ENCODE results near the gene LPA.

Gene LPA

DNA sequence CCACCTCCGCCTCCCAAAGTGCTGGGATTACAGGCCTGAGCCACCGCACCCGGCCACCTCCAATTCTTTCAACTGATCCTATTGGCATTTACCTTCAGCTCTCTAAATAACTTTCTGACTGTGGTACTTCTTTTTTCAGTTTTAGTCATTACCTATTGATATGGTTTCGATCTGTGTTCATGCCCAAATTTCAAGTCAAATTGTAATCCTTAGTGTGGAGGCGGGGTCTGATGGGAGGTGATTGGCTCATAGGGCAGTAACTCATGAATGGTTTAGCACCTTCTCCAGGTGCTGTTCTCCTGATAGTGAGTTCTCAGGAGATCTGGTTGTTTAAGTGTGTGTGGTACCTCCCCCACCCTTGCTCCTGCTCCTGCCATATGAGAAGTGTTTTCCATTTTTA is 140.9 kb downstream of the LPA start:
- H3K4me3 ChIP-seq (ENCODE audit: low read depth, low read length), result no peak overlapping the region
- in situ Hi-C loops (cut with HindIII; ENCODE audit: low sequenced_read_pairs), result no loop called here
- no peak for DNase-seq (ENCODE audit: low read depth)
- TF ChIP-seq, protein P1, sequence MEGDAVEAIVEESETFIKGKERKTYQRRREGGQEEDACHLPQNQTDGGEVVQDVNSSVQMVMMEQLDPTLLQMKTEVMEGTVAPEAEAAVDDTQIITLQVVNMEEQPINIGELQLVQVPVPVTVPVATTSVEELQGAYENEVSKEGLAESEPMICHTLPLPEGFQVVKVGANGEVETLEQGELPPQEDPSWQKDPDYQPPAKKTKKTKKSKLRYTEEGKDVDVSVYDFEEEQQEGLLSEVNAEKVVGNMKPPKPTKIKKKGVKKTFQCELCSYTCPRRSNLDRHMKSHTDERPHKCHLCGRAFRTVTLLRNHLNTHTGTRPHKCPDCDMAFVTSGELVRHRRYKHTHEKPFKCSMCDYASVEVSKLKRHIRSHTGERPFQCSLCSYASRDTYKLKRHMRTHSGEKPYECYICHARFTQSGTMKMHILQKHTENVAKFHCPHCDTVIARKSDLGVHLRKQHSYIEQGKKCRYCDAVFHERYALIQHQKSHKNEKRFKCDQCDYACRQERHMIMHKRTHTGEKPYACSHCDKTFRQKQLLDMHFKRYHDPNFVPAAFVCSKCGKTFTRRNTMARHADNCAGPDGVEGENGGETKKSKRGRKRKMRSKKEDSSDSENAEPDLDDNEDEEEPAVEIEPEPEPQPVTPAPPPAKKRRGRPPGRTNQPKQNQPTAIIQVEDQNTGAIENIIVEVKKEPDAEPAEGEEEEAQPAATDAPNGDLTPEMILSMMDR (IDR thresholded peaks at IDR 0.05; ENCODE audit: low read depth, low read length, missing control alignments), result no peak

DNA sequence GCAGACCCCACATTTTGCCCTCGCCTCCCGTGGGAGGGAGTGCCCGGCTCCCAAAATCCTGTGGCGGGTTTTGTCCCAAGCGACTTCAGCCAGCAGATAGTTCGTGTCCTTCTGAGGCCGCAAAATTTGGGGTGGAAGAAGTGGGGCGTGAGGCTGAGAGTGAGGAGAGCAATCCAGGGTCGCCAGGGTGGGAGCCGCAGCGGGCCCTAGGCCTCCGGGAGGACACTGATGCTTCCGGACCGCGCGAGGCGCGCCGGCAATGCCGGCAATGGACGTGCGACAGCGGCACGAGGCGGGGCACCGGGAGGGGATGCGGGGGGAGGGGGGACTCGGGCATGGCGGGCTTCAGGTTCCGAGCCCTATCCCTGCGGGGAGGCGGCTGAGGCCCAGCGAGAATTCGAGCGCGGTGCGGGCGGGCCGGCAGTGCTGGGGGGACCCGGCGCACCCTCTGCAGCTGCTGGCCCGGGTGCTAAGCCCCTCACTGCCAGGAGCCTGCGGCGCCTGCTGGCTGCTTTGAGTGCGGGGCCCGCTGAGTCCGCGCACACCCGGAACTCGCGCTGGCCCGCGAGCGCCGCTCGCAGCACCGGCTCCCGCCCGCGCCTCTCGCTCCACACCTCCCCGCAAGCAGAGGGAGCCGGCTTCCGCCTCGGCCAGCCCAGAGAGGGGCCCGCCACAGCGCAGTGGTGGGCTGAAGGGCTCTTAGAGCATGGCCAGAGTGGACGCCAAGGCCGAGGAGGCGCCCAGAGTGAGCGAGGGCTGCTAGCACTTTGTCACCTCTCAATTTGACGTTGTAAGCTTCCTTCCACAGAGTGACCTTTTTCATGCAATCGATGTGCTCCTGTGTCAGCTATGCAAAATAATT is 143.8 kb downstream of the LPA start:
- in situ Hi-C loops (cut with HindIII; ENCODE audit: low sequenced_read_pairs), result no loop called here
- DNase-seq (ENCODE audit: low read depth), result no peak
- TF ChIP-seq, protein P1 (IDR thresholded peaks at IDR 0.05; ENCODE audit: low read depth, low read length, missing control alignments), result no peak
- H3K4me3 ChIP-seq (ENCODE audit: low read depth, low read length), result peak overlapping the region; percentile 52

DNA sequence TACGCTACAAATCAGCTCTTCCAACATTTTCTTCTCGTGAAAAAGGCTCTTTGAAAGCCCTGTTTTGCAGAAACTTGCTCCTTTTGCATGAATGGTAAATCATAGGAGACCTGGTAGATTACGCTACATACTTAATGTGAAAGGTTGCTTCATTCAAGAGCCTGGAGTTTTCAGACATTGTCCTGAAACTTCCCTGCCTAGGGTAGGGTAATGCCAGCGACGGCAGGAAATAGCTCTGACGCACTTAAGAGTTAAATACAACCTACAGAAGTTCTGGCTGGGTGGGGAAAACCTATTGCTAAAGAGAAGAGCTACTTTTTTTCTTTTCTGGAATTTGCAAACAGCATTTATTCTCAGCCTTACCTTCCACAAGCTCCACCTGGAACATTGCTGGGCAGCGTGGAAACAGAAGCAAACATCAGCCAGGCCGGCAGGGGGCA is 144.5 kb downstream of the LPA start:
- TF ChIP-seq, protein P1 (IDR thresholded peaks at IDR 0.05; ENCODE audit: low read depth, low read length, missing control alignments), result peak; percentile 95
- peak overlapping the region; percentile 52 for H3K4me3 ChIP-seq (ENCODE audit: low read depth, low read length)
- peak; percentile 12 for DNase-seq (ENCODE audit: low read depth)
- in situ Hi-C loops (cut with HindIII; ENCODE audit: low sequenced_read_pairs), result no loop called here

DNA sequence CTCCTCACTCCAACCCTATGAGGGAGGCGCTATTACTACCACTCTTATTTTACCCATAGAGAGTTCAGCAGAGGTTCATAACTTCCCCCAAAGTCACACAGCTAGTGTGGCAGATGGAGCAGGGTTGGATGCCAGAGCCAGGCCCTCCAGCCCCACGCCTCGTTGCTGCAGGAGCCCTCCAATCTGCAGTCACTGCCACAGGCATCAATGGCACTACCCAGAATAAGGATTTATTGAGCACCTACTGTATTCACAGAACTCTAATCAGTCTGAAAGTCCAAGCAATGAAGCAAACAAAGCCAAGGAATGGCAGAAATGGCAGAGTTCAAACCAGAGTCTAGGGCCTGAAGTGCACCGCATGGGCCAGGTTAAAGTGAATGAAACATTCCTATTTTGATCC is 144.9 kb downstream of the LPA start:
- no peak for DNase-seq (ENCODE audit: low read depth)
- TF ChIP-seq, protein P1 (IDR thresholded peaks at IDR 0.05; ENCODE audit: low read depth, low read length, missing control alignments), result no peak
- no peak overlapping the region for H3K4me3 ChIP-seq (ENCODE audit: low read depth, low read length)
- in situ Hi-C loops (cut with HindIII; ENCODE audit: low sequenced_read_pairs), result no loop called here

DNA sequence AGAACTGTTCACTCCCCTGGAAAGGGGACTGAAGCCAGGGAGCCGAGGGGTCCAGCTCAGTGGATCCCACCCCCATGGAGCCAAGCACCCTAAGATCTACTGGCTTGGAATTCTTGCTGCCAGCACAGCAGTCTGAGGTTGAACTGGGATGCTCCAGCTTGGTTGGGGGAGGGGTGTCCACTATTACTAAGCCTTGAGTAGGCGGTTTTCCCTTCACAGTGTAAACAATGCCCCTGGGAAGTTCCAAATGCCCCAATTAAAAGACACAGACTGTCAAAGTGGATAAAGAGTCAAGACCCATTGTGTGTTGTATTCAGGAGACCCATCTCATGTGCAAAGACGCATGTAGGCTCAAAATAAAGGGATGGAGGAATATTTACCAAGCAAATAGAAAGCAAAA is 150.2 kb downstream of the LPA start:
- TF ChIP-seq, protein P1 (IDR thresholded peaks at IDR 0.05; ENCODE audit: low read depth, low read length, missing control alignments), result no peak
- H3K4me3 ChIP-seq (ENCODE audit: low read depth, low read length), result no peak overlapping the region
- in situ Hi-C loops (cut with HindIII; ENCODE audit: low sequenced_read_pairs), result no loop called here
- DNase-seq (ENCODE audit: low read depth), result no peak

DNA sequence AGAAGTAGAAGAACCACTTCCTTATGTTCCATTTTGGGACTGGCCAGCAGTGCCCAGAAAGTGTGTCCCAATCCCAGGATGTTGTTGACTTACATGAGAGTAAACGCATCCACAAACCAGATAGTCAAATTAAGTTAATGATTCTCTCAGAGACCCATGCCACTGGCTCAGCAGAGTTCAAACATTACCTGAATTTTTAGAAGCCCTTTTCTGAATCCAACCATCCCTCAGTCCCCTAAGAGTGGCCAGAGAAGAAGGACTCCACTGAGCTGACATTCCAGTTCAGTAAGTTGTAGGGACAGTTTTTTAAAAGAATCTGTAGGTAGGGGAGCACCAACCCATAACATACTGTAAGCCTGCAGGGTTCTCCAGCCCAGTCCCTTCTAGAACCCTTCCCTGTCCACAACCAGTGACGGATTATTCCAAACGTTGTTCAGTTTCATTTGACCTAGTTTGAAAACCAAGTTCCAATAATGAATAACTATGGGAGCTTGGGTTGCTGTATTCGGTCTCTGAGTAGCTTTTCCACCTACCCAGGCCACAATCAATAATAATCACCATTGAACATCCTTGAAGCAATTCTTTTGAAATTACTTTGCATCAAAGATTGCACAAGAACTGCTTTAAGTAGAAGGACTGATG is 153.0 kb downstream of the LPA start:
- in situ Hi-C loops (cut with HindIII; ENCODE audit: low sequenced_read_pairs), result no loop called here
- no peak for DNase-seq (ENCODE audit: low read depth)
- no peak overlapping the region for H3K4me3 ChIP-seq (ENCODE audit: low read depth, low read length)
- TF ChIP-seq, protein P1 (IDR thresholded peaks at IDR 0.05; ENCODE audit: low read depth, low read length, missing control alignments), result no peak

Data from astrocyte of the cerebellum (primary cell).